Fibroblast of lung (primary cell): ENCODE data around the gene RAD17. TPM values are rescaled to one million over a fixed set of nuclear protein-coding genes. Genes with fewer than 3 reads are reported as not detected.
A peak's percentile ranks its signal among the peaks of the same experiment; 100 is the strongest.

ENCODE experiments used
- DNase-seq, 2 donors: peaks; one replicate each; pipeline versions ENCODE4 v3.0.0 to v3.0.0-alpha.2; 2010; ENCODE audit warnings: low read depth in 2 of 2
- H2AFZ ChIP-seq: 2 replicates; pipeline ENCODE4 v1.5.1; 2012; ENCODE audit warnings: low read length, control low read depth, inconsistent platforms
- H3K27ac ChIP-seq: 2 replicates; pipeline ENCODE4 v1.5.1; 2011; ENCODE audit warnings: low read length, control low read depth; ENCODE audit not compliant: insufficient read depth
- H3K27me3 ChIP-seq: 2 replicates; pipeline ENCODE4 v1.5.1; 2011; ENCODE audit warnings: mild to moderate bottlenecking, low read length; ENCODE audit not compliant: control insufficient read depth, insufficient read depth
- H3K36me3 ChIP-seq: 2 replicates; pipeline ENCODE4 v1.5.1; 2011; ENCODE audit warnings: low read length; ENCODE audit not compliant: control insufficient read depth, insufficient read depth
- H3K4me1 ChIP-seq: 2 replicates; pipeline ENCODE4 v1.5.1; 2011; ENCODE audit warnings: low read length; ENCODE audit not compliant: control insufficient read depth, insufficient read depth; ENCODE audit errors: extremely low read depth
- H3K4me2 ChIP-seq: 2 replicates; pipeline ENCODE4 v1.5.1; 2011; ENCODE audit warnings: low read length, control low read depth; ENCODE audit not compliant: insufficient read depth; ENCODE audit errors: extremely low read depth
- H3K4me3 ChIP-seq, 4 experiments: fragments of 200-600 bp in 1 of 4; sonication (generic) in 1 of 4; replicated peaks in 1 of 4; 2 replicates each; pipeline ENCODE4 v1.5.1; 2011 to 2016; ENCODE audit warnings: low read length in 4 of 4, low read depth in 3 of 4, mild to moderate bottlenecking in 3 of 4, control low read depth in 2 of 4, inconsistent platforms in 1 of 4, mixed read lengths in 1 of 4; ENCODE audit not compliant: insufficient read depth in 1 of 4; ENCODE audit errors: control extremely low read depth in 1 of 4
- H3K79me2 ChIP-seq: 2 replicates; pipeline ENCODE4 v1.5.1; 2012; ENCODE audit warnings: mild to moderate bottlenecking, low read length, inconsistent platforms; ENCODE audit not compliant: control insufficient read depth, insufficient read depth
- H3K9ac ChIP-seq: 2 replicates; pipeline ENCODE4 v1.5.1; 2011; ENCODE audit warnings: mild to moderate bottlenecking, low read length, control low read depth; ENCODE audit not compliant: insufficient read depth
- H3K9me3 ChIP-seq: 2 replicates; pipeline ENCODE4 v1.5.1; 2012; ENCODE audit warnings: low read depth, low read length; ENCODE audit not compliant: control insufficient read depth, insufficient read depth
- H4K20me1 ChIP-seq: 2 replicates; pipeline ENCODE4 v1.5.1; 2011; ENCODE audit warnings: low read length; ENCODE audit not compliant: control insufficient read depth, insufficient read depth; ENCODE audit errors: extremely low read depth
- CTCF ChIP-seq, 2 donors: IDR thresholded peaks in 1 of 2; conservative IDR thresholded peaks in 1 of 2; 1 replicate in 1 of 2; 2 replicates in 1 of 2; pipeline ENCODE4 v1.5.1; 2011 to 2012; ENCODE audit warnings: low read length in 2 of 2, control low read depth in 1 of 2, inconsistent platforms in 1 of 2, low read depth in 1 of 2, mild to moderate bottlenecking in 1 of 2
- EZH2 ChIP-seq: IDR thresholded peaks from 2 replicates; pipeline ENCODE4 v1.5.1; 2012; ENCODE audit warnings: low read length, control low read depth, mild to moderate bottlenecking; ENCODE audit errors: missing control alignments
- polyA plus RNA-seq, 2 donors: library from polyadenylated mRNA; depleted of rRNA in 1 of 2; stranded (reverse) in 1 of 2; unstranded in 1 of 2; fragments of >200 nt; gene quantifications; 2 replicates each; pipeline ENCODE4 v1.2.1, GENCODE V29; 2011 to 2012; ENCODE audit warnings: missing spikeins in 1 of 2
- total RNA-seq: library from RNA; depleted of rRNA; stranded (reverse); fragments of >200 nt; gene quantifications from 2 replicates; pipeline ENCODE4 v1.2.1, GENCODE V29; 2014

Gene RAD17
- total and polyA plus RNA-seq, 2 donors (not counting 1 experiment from before 2014, with no cell fraction given) = 16.3 to 30.1 TPM

GRCh38 chr5:69404659-69405330, 35.2 kb downstream of the RAD17 start:
- peak in 1 of 2 donors; percentile 7 for DNase-seq
- no peaks in the 10 kb centered on the region for H3K36me3 ChIP-seq
- no peaks in the 10 kb centered on the region for H3K9me3 ChIP-seq
- no peak overlapping the region for H3K9ac ChIP-seq
- no peaks in the 10 kb centered on the region for H4K20me1 ChIP-seq
- H3K4me2 ChIP-seq = no peak overlapping the region
- no peaks in the 10 kb centered on the region for H3K4me1 ChIP-seq
- H3K4me3 ChIP-seq = no peak overlapping the region
- H3K27me3 ChIP-seq = no peaks in the 10 kb centered on the region
- TF ChIP-seq CTCF (conservative IDR thresholded peaks at IDR 0.05 in 1 of 2, IDR thresholded peaks at IDR 0.05 in 1 of 2; ENCODE audit: low read depth in 1 of 2, low read length in 2 of 2) = no peak
- no peak for TF ChIP-seq EZH2
- H2AFZ ChIP-seq = no peak overlapping the region
- H3K27ac ChIP-seq = no peak overlapping the region
- H3K79me2 ChIP-seq = no peaks in the 10 kb centered on the region

GRCh38 chr5:69414885-69415583, 45.4 kb downstream of the RAD17 start, which contains the start of gene MARVELD2:
Gene MARVELD2, plus strand, starts transcription at chr5:69415116. Its CDS starts 4,270 bp downstream, at chr5:69419386.
- Histone ChIP-seq H3K4me3 (peak within 1 kb of the TSS; percentile 26 to 64 (median 56)), H3K79me2 (no peaks in the 10 kb centered on the region), H3K36me3 (no peaks in the 10 kb centered on the region), H2AFZ (peak within 1 kb of the TSS; percentile 28), H4K20me1 (no peaks in the 10 kb centered on the region), H3K4me2 (peak within 1 kb of the TSS; percentile 49), H3K9me3 (no peaks in the 10 kb centered on the region), H3K27ac (no peak within 1 kb of the TSS), H3K9ac (peak within 1 kb of the TSS; percentile 38), H3K27me3 (no peaks in the 10 kb centered on the region), H3K4me1 (no peaks in the 10 kb centered on the region)
- TF ChIP-seq EZH2 (no peak), CTCF (conservative IDR thresholded peaks at IDR 0.05 in 1 of 2, IDR thresholded peaks at IDR 0.05 in 1 of 2; ENCODE audit: low read depth in 1 of 2, low read length in 2 of 2) (peak; percentile 22 to 52)
- peak; percentile 54 to 60 for DNase-seq

GRCh38 chr5:69415584-69415958, 46.0 kb downstream of the RAD17 start:
- no peak overlapping the region for H3K9ac ChIP-seq
- H3K79me2 ChIP-seq = no peaks in the 10 kb centered on the region
- peak overlapping the region; percentile 49 for H3K4me2 ChIP-seq
- DNase-seq = no peak
- H3K4me3 ChIP-seq = peak overlapping the region; percentile 26 to 64 (median 56)
- TF ChIP-seq EZH2 (no peak), CTCF (conservative IDR thresholded peaks at IDR 0.05 in 1 of 2, IDR thresholded peaks at IDR 0.05 in 1 of 2; ENCODE audit: low read depth in 1 of 2, low read length in 2 of 2) (no peak)
- no peaks in the 10 kb centered on the region for H3K9me3 ChIP-seq
- H3K27ac ChIP-seq = no peak overlapping the region
- H3K27me3 ChIP-seq = no peaks in the 10 kb centered on the region
- H3K4me1 ChIP-seq = no peaks in the 10 kb centered on the region
- H2AFZ ChIP-seq = peak overlapping the region; percentile 28
- no peaks in the 10 kb centered on the region for H4K20me1 ChIP-seq
- H3K36me3 ChIP-seq = no peaks in the 10 kb centered on the region
